ENCODE data around the gene PRPSAP1.

GRCh38 chr17:76366247-76366646 is 12.5 kb upstream of the PRPSAP1 start:
- TF ChIP-seq, protein P1, sequence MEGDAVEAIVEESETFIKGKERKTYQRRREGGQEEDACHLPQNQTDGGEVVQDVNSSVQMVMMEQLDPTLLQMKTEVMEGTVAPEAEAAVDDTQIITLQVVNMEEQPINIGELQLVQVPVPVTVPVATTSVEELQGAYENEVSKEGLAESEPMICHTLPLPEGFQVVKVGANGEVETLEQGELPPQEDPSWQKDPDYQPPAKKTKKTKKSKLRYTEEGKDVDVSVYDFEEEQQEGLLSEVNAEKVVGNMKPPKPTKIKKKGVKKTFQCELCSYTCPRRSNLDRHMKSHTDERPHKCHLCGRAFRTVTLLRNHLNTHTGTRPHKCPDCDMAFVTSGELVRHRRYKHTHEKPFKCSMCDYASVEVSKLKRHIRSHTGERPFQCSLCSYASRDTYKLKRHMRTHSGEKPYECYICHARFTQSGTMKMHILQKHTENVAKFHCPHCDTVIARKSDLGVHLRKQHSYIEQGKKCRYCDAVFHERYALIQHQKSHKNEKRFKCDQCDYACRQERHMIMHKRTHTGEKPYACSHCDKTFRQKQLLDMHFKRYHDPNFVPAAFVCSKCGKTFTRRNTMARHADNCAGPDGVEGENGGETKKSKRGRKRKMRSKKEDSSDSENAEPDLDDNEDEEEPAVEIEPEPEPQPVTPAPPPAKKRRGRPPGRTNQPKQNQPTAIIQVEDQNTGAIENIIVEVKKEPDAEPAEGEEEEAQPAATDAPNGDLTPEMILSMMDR (IDR thresholded peaks at IDR 0.05; ENCODE audit: low read length) = no peak
- no peak for TF ChIP-seq EZH2 (optimal IDR thresholded peaks at IDR 0.05; ENCODE audit: low read depth, low read length)
- TF ChIP-seq EZH2phosphoT487 (IDR thresholded peaks at IDR 0.05; ENCODE audit: low read length) = no peak

Measured in MM.1S (cell line).